GM18526 (cell line): ENCODE data around the gene GSAP.
A peak's percentile ranks its signal among the peaks of the same experiment; 100 is the strongest.

ENCODE experiments used
- POLR2A ChIP-seq: IDR thresholded peaks from 3 replicates; pipeline ENCODE4 v1.6.1; 2011; ENCODE audit not compliant: insufficient read length; ENCODE audit errors: extremely low read depth

Gene GSAP, protein sequence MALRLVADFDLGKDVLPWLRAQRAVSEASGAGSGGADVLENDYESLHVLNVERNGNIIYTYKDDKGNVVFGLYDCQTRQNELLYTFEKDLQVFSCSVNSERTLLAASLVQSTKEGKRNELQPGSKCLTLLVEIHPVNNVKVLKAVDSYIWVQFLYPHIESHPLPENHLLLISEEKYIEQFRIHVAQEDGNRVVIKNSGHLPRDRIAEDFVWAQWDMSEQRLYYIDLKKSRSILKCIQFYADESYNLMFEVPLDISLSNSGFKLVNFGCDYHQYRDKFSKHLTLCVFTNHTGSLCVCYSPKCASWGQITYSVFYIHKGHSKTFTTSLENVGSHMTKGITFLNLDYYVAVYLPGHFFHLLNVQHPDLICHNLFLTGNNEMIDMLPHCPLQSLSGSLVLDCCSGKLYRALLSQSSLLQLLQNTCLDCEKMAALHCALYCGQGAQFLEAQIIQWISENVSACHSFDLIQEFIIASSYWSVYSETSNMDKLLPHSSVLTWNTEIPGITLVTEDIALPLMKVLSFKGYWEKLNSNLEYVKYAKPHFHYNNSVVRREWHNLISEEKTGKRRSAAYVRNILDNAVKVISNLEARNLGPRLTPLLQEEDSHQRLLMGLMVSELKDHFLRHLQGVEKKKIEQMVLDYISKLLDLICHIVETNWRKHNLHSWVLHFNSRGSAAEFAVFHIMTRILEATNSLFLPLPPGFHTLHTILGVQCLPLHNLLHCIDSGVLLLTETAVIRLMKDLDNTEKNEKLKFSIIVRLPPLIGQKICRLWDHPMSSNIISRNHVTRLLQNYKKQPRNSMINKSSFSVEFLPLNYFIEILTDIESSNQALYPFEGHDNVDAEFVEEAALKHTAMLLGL

DNA sequence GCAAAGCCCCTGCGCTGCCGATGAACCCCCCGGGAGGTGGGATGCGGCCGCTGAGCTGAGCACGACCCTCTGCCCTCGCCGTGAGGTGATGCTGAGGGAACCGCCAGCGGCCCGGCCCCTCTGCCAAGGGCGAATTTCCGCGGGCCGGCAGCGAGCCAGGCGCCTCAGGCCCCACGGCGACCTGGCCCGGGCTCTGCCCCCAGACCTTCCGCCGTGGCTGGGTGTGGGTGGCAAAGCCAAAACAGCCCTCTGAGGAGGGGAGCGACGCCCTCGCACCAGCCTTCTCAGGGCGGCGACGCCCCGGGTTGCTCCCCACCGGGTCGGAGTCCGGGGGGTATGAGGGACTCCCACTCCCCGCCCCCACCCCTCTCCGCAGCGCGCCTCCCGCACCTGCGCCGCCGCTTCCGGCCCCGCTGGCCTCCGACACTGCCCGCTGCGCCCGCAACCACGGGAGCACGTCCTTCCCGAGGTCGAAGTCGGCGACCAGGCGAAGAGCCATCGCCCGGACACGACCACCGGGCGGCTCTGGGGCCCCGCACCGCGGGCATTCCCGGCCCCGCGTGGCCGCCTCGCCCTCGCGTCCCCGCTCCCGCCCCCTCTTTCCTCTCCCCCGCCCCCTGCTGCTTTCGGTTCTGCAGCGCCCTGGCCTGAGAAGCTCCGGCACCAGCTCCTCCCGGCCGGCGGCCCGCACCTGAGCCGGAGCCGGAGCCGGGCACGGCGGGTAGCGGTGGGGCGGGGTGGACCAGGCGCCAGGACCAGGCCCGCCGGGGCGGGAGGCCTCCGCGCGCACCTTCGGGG lies at the start of gene GSAP:
GSAP (minus strand) TSS at position 527 of the 798 bp plus-strand sequence; CDS start at position 499, 28 bp downstream.
- TF ChIP-seq POLR2A = peak; percentile 49

DNA sequence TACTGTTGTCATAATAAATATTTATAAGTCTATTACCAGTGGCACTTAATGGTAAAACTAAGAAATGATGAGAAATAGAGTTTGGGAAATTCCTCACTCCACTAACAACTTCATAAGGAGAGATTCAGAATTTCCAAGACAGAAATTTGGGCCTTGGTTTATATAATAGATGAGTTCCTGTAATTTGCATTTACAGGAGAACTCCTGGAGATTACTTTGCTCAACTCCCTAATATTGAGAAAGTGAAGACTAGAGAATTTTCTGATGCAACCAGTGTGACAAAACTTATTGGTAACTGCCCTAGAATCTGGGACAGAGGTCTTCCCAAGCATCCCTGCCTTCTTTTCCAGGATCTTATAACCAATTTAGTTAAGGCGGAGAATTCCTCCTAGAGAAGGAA lies 49.1 kb upstream of the GSAP start:
- TF ChIP-seq POLR2A = no peak

DNA sequence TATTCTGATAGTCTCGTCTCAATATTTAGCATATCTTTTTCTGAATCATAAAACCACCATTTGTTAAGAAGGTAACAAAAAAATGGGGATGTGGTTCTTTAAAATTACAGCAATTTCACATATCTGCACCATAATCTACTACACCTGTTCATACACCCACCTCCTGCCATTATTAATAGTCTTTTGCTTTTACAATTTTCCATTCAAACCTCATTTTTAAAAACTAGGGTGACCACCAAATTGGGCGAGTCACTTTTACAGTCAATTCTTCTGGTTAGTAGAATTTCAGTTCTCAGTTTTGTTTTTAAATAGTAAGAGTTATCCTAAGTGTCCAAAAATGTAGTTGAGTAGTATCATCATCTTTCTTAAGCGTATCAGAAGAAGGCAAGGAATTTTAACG lies 48.4 kb upstream of the GSAP start:
- no peak for TF ChIP-seq POLR2A

DNA sequence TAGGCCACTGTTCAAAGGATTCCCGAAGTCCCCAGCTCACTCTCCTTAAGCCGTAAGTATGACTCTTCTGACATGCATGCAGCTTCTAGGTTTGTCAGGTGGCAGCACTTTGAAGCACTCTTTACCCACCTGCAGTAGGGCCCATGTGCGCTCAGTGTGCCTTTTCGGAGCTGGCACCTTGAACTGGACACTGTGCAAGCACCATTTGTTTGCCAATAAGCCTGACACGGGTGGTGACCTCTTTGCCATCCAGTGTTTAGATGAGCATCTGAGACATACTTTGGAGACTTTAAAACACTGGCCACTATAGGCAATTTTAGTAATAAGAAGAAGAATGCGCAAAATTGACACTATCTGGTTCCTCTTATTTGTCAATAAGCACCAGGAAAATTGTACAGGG lies 45.7 kb upstream of the GSAP start:
- no peak for TF ChIP-seq POLR2A

DNA sequence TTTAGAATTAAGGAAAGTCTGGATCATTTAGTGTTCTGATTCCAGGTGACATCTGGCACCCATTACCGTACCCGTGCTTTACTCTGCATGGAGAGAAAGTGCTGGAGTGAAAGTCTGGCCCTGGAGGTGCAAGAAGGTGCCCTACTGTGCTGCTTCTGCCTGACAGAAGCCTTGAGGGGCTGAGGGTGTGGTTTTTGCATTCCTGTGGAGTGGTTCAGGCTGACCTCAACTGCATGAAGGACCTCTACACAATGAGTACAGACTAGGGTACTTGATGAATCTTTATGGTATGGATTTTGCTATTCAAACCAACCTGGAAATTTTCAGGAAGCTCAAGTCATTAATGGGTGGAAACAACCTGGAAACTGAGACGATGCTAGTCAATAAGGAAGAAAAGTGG lies 45.1 kb upstream of the GSAP start:
- TF ChIP-seq POLR2A = no peak

DNA sequence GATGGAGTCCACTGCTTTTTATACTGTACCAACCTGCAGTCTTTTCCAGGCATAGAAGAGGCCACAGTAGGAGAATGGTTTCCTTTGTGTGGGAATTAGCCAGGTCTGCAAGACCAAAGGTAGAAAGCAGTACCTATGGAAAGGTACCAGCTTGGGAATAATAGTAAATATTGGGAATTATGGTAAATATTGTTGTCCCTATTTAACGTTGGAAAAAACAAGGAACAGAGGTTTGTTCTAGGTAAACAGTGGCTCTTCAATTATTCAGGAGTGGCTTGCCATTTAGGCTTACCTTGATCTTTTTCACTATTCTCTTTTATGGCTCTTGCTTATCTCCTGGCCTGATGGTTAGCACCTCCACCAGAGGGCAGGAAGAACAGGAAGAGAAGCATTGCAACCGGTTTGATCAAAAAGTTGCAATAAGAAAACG lies 43.9 kb upstream of the GSAP start:
- no peak for TF ChIP-seq POLR2A

DNA sequence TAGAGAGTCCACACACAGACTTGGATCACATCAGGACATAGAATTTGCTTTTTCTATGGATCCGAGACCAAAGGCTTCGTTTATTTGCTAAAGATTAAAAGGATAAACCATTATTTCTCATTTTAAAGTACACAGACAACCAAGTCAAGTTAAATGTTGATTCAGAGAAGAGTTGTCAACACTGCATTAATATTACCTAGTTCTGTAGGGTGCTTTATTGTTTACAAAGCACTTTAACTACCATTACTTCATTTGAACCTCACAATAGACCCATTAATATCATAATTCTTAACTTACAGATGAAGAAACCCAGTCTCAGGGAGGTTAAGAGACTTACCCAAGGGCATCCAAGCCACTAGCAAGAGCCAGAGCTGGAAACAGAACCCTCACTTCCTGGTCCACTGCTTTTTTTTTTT lies 43.2 kb upstream of the GSAP start:
- no peak for TF ChIP-seq POLR2A

DNA sequence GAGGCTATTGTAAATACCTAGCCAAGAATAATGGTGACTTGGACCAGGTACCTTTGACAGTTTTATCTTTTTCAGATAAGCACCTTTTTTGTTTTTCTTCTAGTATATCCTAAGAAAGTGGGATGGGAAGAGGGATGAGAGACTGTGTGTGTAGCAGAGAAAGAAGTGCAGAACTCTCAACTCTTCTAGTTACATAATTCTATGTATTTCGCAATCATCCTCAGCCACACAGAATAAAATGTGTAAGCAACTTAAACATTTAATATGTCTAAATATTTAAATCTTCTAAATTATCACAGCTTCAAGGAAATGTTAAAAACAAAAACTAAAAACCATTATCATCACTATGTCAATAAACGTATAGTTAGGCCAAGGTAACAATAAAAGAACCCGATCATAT lies 42.6 kb upstream of the GSAP start:
- no peak for TF ChIP-seq POLR2A

DNA sequence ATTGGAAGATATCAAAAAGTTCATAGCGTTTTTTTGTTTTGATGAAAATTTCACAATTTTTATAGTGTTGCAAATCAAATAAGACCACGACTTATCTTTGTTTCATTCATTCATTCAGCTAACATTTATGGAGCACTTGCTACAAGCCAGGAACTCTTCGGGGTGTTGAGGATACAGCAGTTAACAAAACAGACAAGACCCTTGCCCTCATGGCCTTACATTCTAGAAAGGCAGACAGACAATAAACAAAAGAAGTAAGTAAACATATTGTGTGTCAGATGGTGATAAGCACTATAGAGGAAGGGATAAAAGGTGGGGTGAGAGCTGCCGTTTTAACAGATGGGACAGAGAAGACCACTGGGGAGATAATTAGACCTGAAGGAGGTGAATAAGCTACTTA lies 41.6 kb upstream of the GSAP start:
- no peak for TF ChIP-seq POLR2A

DNA sequence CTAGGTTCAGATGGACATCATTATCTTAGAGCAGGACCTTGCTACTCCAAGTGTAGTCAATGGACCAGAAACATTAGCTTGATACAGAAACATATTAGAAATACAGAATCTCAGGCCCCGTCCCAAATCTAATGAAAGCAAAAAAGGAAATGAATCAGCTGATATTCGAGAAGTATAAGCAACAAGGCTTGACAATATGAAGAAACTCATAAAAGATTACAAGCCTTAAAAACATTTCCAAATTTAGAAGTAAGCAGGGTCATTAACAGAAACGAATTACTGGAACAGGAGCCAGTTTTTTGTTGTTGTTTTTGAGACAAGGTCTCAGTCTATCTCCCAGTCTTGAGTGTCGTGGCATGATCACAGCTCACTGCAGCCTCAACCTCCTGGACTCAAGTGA lies 40.5 kb upstream of the GSAP start:
- no peak for TF ChIP-seq POLR2A

DNA sequence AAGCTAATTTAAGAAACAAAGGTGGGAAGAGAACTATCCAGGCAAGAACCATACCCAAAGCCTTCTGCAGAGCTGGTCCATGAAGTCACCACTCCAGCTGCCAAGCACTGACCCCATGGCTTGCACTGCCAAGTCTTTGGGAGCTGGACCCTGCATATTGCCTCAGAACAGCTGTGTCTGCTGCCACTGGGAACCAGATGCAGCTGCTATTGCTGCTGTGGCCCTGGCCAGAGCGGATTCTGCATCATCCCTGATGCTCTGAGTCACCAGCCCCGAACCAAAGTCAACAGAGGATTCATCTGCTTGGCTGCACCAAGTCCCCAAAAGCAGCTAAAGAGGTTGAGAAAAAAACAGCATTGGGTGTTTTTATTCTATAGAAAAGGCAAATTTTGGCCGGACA lies 39.2 kb upstream of the GSAP start:
- TF ChIP-seq POLR2A = no peak

DNA sequence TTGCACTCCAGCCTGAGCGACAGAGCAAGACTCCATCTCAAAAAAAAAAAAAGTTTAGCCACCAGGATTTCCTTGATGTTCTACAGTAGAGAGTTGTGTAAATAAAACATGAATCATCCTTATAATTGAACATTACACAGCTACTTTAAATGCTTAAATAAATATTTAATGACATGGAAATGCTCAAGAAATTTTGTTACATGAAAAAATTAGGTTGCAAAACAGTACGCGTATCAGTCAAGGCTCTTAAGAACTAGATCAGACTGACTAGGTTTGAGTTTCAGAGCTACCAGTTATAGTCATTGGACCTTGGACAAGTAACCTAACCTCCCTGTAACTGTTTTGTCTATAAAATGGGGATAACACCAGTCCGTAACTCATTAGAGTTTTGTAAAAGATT lies 38.7 kb upstream of the GSAP start:
- no peak for TF ChIP-seq POLR2A

DNA sequence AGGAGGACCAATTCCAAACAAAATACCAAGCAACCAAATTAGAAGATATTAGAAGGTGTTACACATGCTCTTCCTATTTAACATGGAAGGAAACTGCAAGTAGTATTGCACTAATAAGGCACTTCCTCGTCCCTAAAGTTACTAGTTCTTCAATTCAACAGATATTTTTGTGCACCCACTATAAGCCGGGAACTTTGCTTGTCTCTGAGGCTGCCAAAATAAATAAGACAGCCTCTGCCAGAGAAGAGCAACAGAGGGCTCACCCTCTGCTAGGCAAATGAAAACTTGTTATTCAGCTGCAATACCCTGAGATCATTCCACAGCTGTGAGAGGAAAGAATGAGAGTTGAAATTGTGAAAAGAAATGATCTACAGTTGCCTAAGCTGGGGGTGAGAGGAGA lies 37.4 kb upstream of the GSAP start:
- no peak for TF ChIP-seq POLR2A

DNA sequence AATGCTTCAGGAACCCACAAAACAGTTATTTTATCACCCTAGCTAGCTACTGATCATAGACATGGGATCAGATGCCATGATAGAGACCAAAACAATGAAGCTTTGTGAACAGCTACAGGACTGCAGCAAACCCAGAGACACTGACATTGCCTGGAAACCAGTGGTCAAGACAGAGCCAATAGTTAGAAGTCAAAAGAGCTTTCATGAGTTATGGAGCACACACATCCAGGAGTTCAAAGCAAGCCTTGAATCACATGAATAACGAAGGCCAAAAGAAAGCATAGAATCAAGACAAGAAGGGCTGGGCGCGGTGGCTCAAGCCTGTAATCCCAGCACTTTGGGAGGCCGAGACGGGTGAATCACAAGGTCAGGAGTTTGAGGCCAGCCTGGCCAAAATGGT lies 34.5 kb upstream of the GSAP start:
- no peak for TF ChIP-seq POLR2A

DNA sequence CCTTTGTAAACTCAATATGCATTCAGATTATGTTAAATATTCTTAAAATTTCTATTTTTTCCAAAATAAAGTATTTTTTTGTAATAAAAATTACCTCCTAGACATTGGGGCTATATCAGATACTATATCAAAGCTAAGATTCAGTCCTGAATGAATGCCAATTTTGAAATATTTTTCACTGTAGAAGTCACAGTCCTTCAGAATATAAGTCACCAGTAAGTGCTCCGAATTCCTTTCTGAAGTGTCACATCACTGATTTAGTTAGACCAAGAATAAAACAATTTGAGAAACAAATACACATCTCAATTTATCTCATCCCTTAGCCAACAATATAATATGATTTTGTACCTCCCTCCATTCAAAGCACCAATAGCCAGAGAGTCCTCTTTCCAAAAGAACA lies 33.9 kb upstream of the GSAP start:
- TF ChIP-seq POLR2A = no peak
